ENCODE data around the gene HDAC2.

The HDAC2 gene

DNA sequence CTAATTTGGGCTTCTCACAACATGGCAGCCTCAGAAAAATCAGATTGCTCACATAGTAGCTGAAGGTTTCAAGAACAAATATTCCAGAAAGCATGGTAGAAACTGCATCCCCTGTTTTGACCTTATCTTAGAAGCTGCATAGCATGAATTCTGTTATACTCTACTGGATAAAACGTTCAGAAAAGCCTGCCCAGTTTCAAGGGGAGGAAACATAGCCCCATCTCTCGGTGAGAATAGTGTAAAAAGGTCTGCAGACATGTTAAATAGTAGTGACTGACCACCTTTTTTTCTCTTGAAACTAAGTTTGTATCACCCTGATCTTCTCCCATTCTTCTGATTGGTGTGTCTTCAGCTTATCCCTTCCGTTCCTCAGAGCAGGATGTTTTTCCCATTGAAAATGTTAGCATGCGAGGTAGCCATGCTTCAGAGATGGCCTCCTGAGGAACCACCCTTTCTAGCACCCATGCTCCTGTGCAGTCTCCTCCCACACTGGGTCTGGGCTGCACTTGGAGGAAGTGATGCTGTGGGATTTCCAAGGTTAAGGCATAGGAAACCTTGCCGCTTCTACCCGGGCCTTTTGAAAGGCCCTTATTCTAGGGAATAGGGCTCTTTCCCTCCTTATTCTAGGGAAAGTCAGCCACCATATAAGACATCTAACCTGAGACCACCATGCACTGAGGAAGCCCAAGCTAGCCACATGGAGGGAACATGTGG is 63.7 kb downstream of the HDAC2 start:
- no peak for DNase-seq

DNA sequence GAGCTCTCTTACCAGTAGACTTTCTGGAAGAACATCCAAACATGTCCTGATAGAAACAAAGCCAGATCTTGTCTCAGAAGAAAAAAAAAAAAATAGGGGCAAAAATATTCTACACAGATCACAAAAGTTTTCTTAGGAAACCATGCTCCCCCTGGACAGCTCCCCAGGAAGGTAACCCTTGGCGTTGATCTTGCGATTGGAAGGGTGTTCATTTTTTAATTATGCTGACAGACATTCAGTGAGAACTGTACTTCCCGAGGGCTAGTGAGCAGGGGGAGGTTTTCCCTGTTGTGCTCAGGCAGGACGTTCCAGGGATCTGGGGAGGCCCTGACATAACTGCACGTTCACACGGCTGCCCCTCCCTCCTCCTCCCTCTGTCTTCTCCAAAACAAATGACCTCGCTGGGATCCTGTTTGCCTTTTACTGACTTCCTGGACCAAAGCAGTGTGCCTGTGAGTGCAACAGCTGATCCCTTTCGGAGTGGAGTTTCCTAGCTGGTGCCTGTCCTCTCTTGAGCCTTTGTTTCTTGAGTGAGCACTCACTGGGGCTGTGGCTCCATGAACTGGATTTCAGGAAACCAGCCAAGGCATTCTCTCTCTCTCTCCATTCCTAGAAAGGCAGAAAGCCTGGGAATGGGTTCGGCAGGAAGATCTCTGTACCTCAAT is 67.2 kb downstream of the HDAC2 start:
- no peak for DNase-seq

DNA sequence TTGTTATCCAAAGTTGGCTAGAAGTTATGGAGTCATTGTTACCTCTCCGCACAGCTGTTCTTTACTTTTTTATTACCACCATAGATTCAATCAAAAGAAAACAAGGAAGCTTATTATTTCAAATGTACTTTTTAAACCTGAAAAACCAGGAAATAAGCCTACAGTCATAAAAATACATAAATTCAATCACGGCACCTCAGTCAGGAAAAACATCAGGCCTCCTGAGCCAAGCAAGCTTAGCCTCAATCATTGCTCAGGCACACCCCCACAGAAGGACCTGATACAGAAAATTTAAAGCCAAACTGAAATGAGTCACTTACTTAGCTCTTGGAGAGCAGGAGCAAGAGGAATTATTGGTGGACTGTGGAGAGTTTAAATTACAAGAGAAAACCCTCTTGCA is 69.5 kb downstream of the HDAC2 start:
- no peak for DNase-seq

DNA sequence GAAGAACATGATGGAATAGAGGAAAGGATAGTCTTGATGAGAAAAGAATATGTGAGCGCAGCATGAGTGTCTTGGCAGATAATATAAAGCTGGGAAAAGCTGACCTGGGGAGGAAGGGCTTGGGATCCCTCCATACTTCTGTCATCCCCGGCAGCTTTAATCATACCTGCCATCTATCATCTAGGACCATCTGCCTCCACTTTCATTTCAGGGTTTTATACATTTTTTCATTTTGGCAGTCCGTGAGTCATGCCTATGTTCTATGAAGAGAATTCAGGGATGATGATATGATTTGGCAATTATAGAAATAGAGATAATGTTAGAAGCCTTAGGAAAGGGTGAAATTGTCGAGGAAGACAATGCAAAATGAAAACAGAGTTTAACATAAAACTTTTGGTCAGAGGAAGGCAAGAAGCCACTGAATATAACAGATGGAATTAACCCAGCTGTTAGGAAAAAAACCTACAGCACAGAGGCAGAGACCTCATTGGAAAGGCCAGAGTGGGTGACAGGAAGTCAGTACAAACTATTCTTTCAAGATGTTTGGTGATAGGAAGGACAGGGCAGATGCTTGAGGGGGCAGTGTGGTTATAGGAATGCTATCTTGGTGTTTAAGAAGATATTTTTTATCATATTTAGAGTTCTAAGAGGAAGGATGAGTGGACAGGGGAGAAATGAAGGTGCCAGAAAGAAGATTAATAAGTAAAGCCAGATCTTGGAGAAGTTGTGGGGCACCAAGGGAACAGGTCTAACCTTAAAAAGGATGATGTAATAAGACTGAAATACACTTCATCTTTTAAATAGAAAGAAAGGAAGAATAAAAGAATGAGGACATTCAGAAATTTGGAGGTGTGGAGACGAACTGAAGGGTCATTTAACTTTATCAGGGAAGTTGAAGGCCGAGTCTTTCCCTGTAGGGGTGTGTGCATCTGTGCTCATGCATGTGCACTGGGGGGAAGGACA is 76.0 kb downstream of the HDAC2 start:
- DNase-seq, result no peak

- no peak for DNase-seq
Observed at GRCh38 chr6:113893866-113894265, 77.1 kb downstream of the HDAC2 start.

GRCh38 chr6:113893451-113893850 is 77.5 kb downstream of the HDAC2 start:
- no peak for DNase-seq

DNA sequence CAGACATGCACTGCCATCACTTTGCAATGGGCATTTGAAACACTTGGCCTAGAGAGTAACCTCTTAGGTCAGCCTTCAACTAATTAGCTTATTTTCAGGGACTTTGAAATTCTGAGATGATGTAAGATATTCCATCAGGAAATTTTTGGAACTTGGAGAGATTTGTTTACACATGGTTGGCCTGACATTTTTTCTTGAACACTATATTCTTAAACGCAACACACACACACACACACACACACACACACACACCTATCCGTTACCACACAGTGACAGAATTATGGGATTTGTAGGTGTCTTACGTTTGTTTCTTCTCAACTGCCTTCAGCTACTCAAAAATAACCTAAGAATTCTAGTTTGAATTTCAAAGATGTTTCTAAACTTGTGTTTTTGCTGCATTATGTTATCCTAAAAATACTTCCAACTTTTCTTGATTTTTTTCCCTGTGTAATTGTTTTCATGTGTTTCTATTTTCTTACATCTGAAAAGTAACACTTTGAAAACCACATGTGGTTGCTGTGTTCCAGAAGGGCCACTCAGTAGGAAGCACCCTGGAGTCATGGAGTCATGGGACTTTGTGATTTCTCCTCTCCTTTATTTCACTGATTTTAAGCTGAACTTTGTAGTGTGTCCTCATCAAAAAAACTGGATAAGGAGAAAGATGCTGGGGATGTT is 81.9 kb downstream of the HDAC2 start:
- no peak for DNase-seq

DNA sequence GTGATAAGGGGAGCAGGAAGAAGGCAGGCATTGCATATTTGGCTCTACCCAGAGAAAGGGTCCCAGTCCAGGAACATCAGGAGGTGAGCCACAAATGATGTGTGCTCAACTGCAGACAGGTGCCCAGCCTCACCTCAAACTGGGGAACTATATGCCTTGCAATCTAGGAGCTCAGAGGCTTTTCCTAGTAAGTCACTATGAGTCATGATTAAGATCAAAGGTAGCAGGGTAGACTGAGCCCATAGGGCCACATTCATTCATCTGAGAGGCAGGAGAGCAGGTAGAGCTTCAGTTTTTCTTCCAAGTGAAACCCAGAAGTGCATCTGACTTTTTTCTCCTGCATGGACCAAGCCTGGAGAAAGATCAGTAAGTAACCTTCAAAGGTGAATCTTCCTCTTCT is 82.5 kb downstream of the HDAC2 start:
- DNase-seq, result no peak

DNA sequence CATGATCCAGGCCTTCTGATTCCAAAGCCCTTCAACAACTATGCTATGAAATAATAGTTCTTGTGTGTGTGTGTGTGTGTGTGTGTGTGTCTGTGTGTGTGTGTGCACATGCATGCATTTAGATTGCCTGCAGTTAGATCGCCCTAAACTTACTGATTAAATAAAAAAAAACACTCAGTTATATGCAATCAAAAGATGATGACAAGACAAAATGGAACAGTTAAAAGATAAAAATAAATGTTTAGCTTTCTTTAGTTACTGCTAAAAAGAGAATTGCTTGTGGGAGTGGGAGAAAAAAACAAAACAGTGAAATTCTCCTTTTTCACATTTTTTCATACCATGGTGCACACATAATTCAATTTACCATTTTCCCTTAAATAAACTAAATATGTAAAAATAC is 84.4 kb downstream of the HDAC2 start:
- DNase-seq, result no peak

GRCh38 chr6:113884011-113884410 is 86.9 kb downstream of the HDAC2 start:
- peak in 1 of 2 experiments; percentile 33 for DNase-seq

Data from NCI-H524 (cell line).